OCI-LY7 (cell line): ENCODE data around the gene TGM3. TPM values are rescaled to one million over a fixed set of nuclear protein-coding genes. Genes with fewer than 3 reads are reported as not detected.

Experiments used
- BruUV-seq: library from RNA; stranded (reverse); fragments of 400-500 nt; replicated peaks from 2 replicates; lab custom pipeline; 2021; lab: Mats Ljungman, UMichigan
- CTCF ChIA-PET: fragments of 300-600 bp; sonication (Branson Sonifier 250); formaldehyde crosslinking; loops from one replicate; lab custom pipeline; 2022; ENCODE audit warnings: antibody characterized with exemption; ENCODE audit not compliant: unreplicated experiment; lab: Charles Lee
- POLR2A ChIA-PET: fragments of 300-600 bp; sonication (Branson Sonifier 250); formaldehyde crosslinking; loops from one replicate; lab custom pipeline; 2022; ENCODE audit warnings: antibody characterized with exemption; lab: Charles Lee
- DNase-seq: peaks from one replicate; pipeline ENCODE4 v3.0.0-alpha.2; 2015; ENCODE audit warnings: low spot score
- H2AFZ ChIP-seq: fragments of 200-600 bp; sonication (generic), shearing (Covaris generic); 2 replicates; pipeline ENCODE4 v1.6.1; 2014; ENCODE audit warnings: mild to moderate bottlenecking, antibody characterized with exemption, low read length, moderate library complexity
- H3K27ac ChIP-seq: fragments of 200-600 bp; sonication (generic); 2 replicates; pipeline ENCODE4 v1.5.1; 2014; ENCODE audit warnings: mixed run types, low read depth, mild to moderate bottlenecking, moderate library complexity, low read length, inconsistent platforms; ENCODE audit not compliant: poor library complexity, severe bottlenecking
- H3K36me3 ChIP-seq: fragments of 200-600 bp; sonication (generic); 2 replicates; pipeline ENCODE4 v1.6.1; 2014; ENCODE audit warnings: mild to moderate bottlenecking, antibody characterized with exemption, low read length, moderate library complexity, mixed read lengths; ENCODE audit not compliant: insufficient read depth
- H3K4me1 ChIP-seq: fragments of 200-600 bp; sonication (generic); 2 replicates; pipeline ENCODE4 v1.5.1; 2014; ENCODE audit warnings: mild to moderate bottlenecking, low read length; ENCODE audit not compliant: insufficient read depth, poor library complexity, severe bottlenecking
- H3K4me2 ChIP-seq: fragments of 200-600 bp; sonication (generic); 2 replicates; pipeline ENCODE4 v1.6.1; 2014; ENCODE audit warnings: mild to moderate bottlenecking, low read length
- H3K4me3 ChIP-seq: fragments of 200-600 bp; sonication (generic); 2 replicates; pipeline ENCODE4 v1.5.1; 2014; ENCODE audit warnings: mild to moderate bottlenecking, low read depth, low read length; ENCODE audit not compliant: poor library complexity, severe bottlenecking
- H3K79me2 ChIP-seq: fragments of 200-600 bp; sonication (generic); 2 replicates; pipeline ENCODE4 v1.6.1; 2016; ENCODE audit warnings: low read depth, mild to moderate bottlenecking, low read length, moderate library complexity, mixed read lengths; ENCODE audit not compliant: insufficient read depth
- H3K9me2 ChIP-seq: fragments of 200-600 bp; sonication (generic); 2 replicates; pipeline ENCODE4 v1.6.1; 2016; ENCODE audit warnings: mild to moderate bottlenecking, low read length, mixed read lengths; ENCODE audit not compliant: insufficient read depth
- H3K9me3 ChIP-seq: fragments of 200-600 bp; sonication (generic); 2 replicates; pipeline ENCODE4 v1.6.1; 2014; ENCODE audit warnings: mild to moderate bottlenecking, mixed run types, low read length, mixed read lengths
- H4K20me1 ChIP-seq: fragments of 200-600 bp; sonication (generic); 2 replicates; pipeline ENCODE4 v1.6.1; 2014; ENCODE audit warnings: mild to moderate bottlenecking, antibody characterized with exemption, low read length, moderate library complexity, mixed read lengths; ENCODE audit not compliant: insufficient read depth
- EZH2phosphoT487 ChIP-seq: fragments of 200-600 bp; sonication (generic); IDR thresholded peaks from 2 replicates; pipeline ENCODE4 v1.6.1; 2018; ENCODE audit warnings: low read depth, borderline replicate concordance, mild to moderate bottlenecking, mixed run types, antibody characterized with exemption, low read length, moderate library complexity, mixed read lengths
- intact Hi-C: fragments of 100-400 bp; cut with micrococcal nuclease; formaldehyde crosslinking; loops from one replicate; pipeline ENCODE4 v1.10.0; 2022; ENCODE audit not compliant: unreplicated experiment
- total RNA-seq, 2 experiments: library from RNA; depleted of rRNA in 1 of 2; stranded (reverse); fragments of >200 nt in 1 of 2; shearing (Covaris generic) in 1 of 2; gene quantifications; 2 replicates each; pipeline ENCODE4 v1.2.3, GENCODE V29; 2014 to 2022
- TF ChIP-seq, protein P1 (sequence below): fragments of 200-600 bp; sonication (generic); conservative IDR thresholded peaks from 2 replicates; pipeline ENCODE4 v1.5.1; 2014; ENCODE audit warnings: mild to moderate bottlenecking, antibody characterized with exemption, low read length, moderate library complexity, mixed read lengths

TGM3 gene
- total RNA-seq, 2 experiments from 2014 or later, result not detected

DNA sequence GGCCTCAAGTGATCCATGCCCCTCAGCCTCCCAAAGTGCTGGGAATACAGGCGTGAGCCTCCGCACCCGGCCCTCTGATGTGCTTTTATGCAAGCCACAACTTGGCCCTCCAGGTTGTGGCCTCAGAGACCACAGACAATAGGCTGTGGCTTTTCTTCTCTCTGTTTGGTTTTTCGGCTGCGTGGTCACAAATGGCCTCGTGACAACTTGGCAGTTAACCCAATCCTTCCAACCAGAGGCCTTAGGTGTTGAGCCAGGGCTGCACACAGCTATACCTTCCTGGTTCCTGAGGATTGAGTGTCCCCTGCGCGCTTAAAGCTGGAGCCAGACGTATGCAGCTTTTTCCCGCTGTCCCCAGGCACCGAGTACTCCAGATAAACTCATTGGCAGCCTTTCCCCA is 6.3 kb upstream of the TGM3 start:
- Histone ChIP-seq H3K9me3 (no peaks in the 10 kb centered on the region), H3K4me2 (no peak overlapping the region), H3K9me2 (no peaks in the 10 kb centered on the region), H4K20me1 (no peaks in the 10 kb centered on the region), H3K4me1 (no peaks in the 10 kb centered on the region), H3K79me2 (no peaks in the 10 kb centered on the region), H3K27ac (no peak overlapping the region), H3K4me3 (no peak overlapping the region), H2AFZ (no peak overlapping the region), H3K36me3 (no peaks in the 10 kb centered on the region)
- intact Hi-C loops, result no loop called here
- CTCF ChIA-PET, result no interaction called here
- no TSS peak for BruUV-seq
- POLR2A ChIA-PET, result no interaction called here
- DNase-seq, result no peak
- TF ChIP-seq, protein P1, sequence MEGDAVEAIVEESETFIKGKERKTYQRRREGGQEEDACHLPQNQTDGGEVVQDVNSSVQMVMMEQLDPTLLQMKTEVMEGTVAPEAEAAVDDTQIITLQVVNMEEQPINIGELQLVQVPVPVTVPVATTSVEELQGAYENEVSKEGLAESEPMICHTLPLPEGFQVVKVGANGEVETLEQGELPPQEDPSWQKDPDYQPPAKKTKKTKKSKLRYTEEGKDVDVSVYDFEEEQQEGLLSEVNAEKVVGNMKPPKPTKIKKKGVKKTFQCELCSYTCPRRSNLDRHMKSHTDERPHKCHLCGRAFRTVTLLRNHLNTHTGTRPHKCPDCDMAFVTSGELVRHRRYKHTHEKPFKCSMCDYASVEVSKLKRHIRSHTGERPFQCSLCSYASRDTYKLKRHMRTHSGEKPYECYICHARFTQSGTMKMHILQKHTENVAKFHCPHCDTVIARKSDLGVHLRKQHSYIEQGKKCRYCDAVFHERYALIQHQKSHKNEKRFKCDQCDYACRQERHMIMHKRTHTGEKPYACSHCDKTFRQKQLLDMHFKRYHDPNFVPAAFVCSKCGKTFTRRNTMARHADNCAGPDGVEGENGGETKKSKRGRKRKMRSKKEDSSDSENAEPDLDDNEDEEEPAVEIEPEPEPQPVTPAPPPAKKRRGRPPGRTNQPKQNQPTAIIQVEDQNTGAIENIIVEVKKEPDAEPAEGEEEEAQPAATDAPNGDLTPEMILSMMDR, result no peak
- no peak for TF ChIP-seq EZH2phosphoT487

- no peaks in the 10 kb centered on the region for H4K20me1 ChIP-seq
- BruUV-seq, result no TSS peak
- CTCF ChIA-PET, result no interaction called here
These were observed 5.3 kb upstream of the TGM3 start for GRCh38 chr20:2290486-2290885.

DNA sequence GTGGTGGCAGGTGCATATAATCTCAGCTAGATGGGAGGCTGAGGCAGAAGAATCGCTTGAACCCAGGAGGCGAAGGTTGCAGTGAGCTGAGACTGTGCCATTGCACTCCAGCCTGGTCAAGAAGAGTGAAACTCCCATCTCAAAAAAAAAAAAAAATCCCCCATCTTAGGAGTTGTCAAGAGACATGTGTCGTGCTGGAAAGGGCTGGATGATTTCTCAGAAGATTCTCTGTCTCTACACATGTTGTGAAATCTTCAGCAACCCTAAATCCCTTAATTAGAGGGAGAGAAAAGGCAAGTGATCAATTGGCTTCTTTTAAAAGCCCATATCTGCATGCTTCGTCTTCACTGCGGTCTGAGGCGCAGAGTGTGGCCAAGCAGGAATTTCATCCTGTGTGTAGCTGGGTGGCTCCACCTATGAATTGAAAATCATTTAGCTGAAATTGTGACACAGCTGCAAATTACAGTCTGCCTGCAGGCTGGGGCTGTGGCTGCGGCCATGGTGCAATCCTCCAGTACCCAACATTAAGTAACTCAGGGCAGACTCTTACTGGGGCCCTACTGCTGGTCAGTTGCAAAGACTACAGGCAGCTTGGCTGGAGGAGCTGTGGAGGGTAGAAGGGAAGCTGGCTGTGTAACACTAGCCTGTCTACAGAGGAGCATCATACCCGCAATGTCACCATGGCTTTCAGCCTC is 3.2 kb upstream of the TGM3 start:
- no peaks in the 10 kb centered on the region for H3K9me2 ChIP-seq
- ChIA-PET POLR2A (no interaction called here), CTCF (no interaction called here)
- H2AFZ ChIP-seq, result no peak overlapping the region
- no peak overlapping the region for H3K4me2 ChIP-seq
- no peak for TF ChIP-seq EZH2phosphoT487
- TF ChIP-seq, protein P1, result no peak
- H3K27ac ChIP-seq, result no peak overlapping the region
- no peaks in the 10 kb centered on the region for H3K4me1 ChIP-seq
- no TSS peak for BruUV-seq
- intact Hi-C loops, result no loop called here
- H3K36me3 ChIP-seq, result no peaks in the 10 kb centered on the region
- H4K20me1 ChIP-seq, result no peaks in the 10 kb centered on the region
- DNase-seq, result no peak
- no peaks in the 10 kb centered on the region for H3K79me2 ChIP-seq
- no peaks in the 10 kb centered on the region for H3K9me3 ChIP-seq
- H3K4me3 ChIP-seq, result no peak overlapping the region

More at GRCh38 chr20:2290486-2290885, 5.3 kb upstream of the TGM3 start:
- Histone ChIP-seq H3K9me3 (no peaks in the 10 kb centered on the region), H3K9me2 (no peaks in the 10 kb centered on the region), H3K79me2 (no peaks in the 10 kb centered on the region), H2AFZ (no peak overlapping the region), H3K36me3 (no peaks in the 10 kb centered on the region), H3K4me2 (no peak overlapping the region), H3K27ac (no peak overlapping the region), H3K4me3 (no peak overlapping the region), H3K4me1 (no peaks in the 10 kb centered on the region)
- TF ChIP-seq, protein P1, result no peak
- TF ChIP-seq EZH2phosphoT487, result no peak
- POLR2A ChIA-PET, result interaction anchor here (1.2 kb wide), 1 partner anchor 26 kb away, joined by 3 read pairs; no protein-coding TSS in a partner anchor
- intact Hi-C loops, result no loop called here
- no peak for DNase-seq
